DOHH2 (cell line): ENCODE results near the gene CAMSAP1.
"Not testable (repeated sequence)": the region's sequence is repeated elsewhere in the genome, so short reads cannot be mapped to it uniquely, and the experiment has no call there.

ENCODE experiments used
- H3F3A ChIP-seq: fragments of 200-600 bp; sonication (generic), shearing (Covaris generic); 2 replicates; pipeline ENCODE4 v1.6.0; 2016; ENCODE audit warnings: antibody characterized with exemption, mild to moderate bottlenecking; ENCODE audit not compliant: control insufficient read depth, insufficient read depth
- H3K27ac ChIP-seq: fragments of 200-600 bp; sonication (generic); 2 replicates; pipeline ENCODE4 v1.5.1; 2014; ENCODE audit warnings: low read depth, mild to moderate bottlenecking, low read length, moderate library complexity
- H3K27me3 ChIP-seq: fragments of 200-600 bp; sonication (generic); 2 replicates; pipeline ENCODE4 v1.6.1; 2014; ENCODE audit warnings: mild to moderate bottlenecking, low read length, mixed read lengths; ENCODE audit not compliant: control insufficient read depth
- H3K36me3 ChIP-seq: fragments of 200-600 bp; sonication (generic); 2 replicates; pipeline ENCODE4 v1.6.1; 2014; ENCODE audit warnings: mild to moderate bottlenecking, low read length, moderate library complexity, mixed read lengths; ENCODE audit not compliant: control insufficient read depth
- H3K4me1 ChIP-seq: fragments of 200-600 bp; sonication (generic); 2 replicates; pipeline ENCODE4 v1.6.1; 2014; ENCODE audit warnings: mild to moderate bottlenecking, low read length, mixed read lengths; ENCODE audit not compliant: control insufficient read depth
- H3K4me2 ChIP-seq: fragments of 200-600 bp; sonication (generic); 2 replicates; pipeline ENCODE4 v1.6.0; 2014; ENCODE audit warnings: mild to moderate bottlenecking, low read length, moderate library complexity
- H3K4me3 ChIP-seq: fragments of 200-600 bp; sonication (generic); 2 replicates; pipeline ENCODE4 v1.5.1; 2014; ENCODE audit warnings: mild to moderate bottlenecking, low read length, mixed read lengths
- H3K79me2 ChIP-seq: fragments of 200-600 bp; sonication (generic); 2 replicates; pipeline ENCODE4 v1.6.1; 2014; ENCODE audit warnings: mild to moderate bottlenecking, low read length, mixed read lengths; ENCODE audit not compliant: control insufficient read depth
- H3K9me2 ChIP-seq: fragments of 200-600 bp; sonication (generic); replicated peaks from 2 replicates; pipeline ENCODE4 v1.6.1; 2014; ENCODE audit warnings: mild to moderate bottlenecking, low read length, mixed read lengths; ENCODE audit not compliant: control insufficient read depth
- H3K9me3 ChIP-seq: fragments of 200-600 bp; sonication (generic); 2 replicates; pipeline ENCODE4 v1.6.1; 2014; ENCODE audit warnings: antibody characterized with exemption, low read length, mixed read lengths; ENCODE audit not compliant: control insufficient read depth, insufficient read depth
- H4K20me1 ChIP-seq: fragments of 200-600 bp; sonication (generic); 2 replicates; pipeline ENCODE4 v1.6.0; 2014; ENCODE audit warnings: low read depth, mild to moderate bottlenecking, antibody characterized with exemption, low read length, moderate library complexity; ENCODE audit not compliant: control insufficient read depth, insufficient read depth
- EZH2phosphoT487 ChIP-seq: fragments of 200-600 bp; sonication (generic); IDR thresholded peaks from 2 replicates; pipeline ENCODE4 v1.6.1; 2017; ENCODE audit warnings: borderline replicate concordance, mild to moderate bottlenecking, antibody characterized with exemption, low read length, moderate library complexity, mixed read lengths
- TF ChIP-seq, protein P1 (sequence below): fragments of 200-600 bp; sonication (generic); IDR thresholded peaks from one replicate; pipeline ENCODE4 v1.5.1; 2014; ENCODE audit warnings: antibody characterized with exemption, mild to moderate bottlenecking, low read depth, low read length; ENCODE audit not compliant: poor library complexity, severe bottlenecking

Gene CAMSAP1

GRCh38 chr9:135945969-135946368 is 38.6 kb upstream of the CAMSAP1 start:
- H4K20me1 ChIP-seq, result no peaks in the 10 kb centered on the region

DNA sequence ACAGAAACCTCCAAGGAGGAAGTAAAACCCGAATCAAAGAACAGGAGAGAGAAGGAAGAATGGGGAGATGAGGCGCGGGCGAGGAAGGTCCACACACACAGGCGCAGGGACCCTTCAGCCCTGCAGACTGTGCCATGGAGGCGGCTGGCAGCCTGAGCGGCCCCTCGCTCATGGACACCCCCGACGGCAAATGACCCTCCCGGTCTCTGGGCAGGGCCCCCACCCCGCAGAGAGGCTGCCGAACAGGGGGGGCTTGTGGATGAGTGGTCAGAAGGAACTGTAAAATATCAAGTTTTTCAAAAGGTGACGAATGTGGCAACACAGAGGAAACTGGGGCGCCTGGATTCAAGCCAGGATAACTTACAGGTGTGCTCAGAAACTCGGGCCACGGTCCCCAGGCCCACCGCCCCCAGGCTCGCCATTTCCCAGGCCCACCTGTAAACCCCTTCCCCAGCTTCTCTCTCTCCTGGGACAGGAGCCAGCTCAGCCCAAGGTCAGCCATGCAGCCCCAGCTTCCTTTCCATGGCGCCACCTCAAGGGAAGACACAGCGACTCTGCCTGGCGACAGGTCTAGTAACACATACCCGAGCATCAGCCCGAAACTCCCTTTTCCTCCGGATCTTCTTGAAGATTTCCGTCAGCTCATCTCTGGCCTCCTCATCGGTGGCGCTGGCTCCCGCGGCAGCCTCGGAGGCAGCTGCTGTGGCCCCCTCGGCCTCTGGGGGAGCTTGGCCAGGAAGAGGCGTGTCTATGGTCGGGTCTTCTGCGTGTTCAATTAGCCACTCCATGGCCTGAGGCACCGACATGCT is 37.3 kb upstream of the CAMSAP1 start:
- TF ChIP-seq, protein P1, sequence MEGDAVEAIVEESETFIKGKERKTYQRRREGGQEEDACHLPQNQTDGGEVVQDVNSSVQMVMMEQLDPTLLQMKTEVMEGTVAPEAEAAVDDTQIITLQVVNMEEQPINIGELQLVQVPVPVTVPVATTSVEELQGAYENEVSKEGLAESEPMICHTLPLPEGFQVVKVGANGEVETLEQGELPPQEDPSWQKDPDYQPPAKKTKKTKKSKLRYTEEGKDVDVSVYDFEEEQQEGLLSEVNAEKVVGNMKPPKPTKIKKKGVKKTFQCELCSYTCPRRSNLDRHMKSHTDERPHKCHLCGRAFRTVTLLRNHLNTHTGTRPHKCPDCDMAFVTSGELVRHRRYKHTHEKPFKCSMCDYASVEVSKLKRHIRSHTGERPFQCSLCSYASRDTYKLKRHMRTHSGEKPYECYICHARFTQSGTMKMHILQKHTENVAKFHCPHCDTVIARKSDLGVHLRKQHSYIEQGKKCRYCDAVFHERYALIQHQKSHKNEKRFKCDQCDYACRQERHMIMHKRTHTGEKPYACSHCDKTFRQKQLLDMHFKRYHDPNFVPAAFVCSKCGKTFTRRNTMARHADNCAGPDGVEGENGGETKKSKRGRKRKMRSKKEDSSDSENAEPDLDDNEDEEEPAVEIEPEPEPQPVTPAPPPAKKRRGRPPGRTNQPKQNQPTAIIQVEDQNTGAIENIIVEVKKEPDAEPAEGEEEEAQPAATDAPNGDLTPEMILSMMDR, result no peak
- TF ChIP-seq EZH2phosphoT487, result no peak
- H3K4me2 ChIP-seq, result no peak overlapping the region
- H3K4me3 ChIP-seq, result no peak overlapping the region
- no peaks in the 10 kb centered on the region for H3K9me3 ChIP-seq
- H3K27me3 ChIP-seq, result no peaks in the 10 kb centered on the region
- peaks cover 49% of the 10 kb centered on the region for H3K36me3 ChIP-seq
- H4K20me1 ChIP-seq, result no peaks in the 10 kb centered on the region
- no peaks in the 10 kb centered on the region for H3K9me2 ChIP-seq
- no peaks in the 10 kb centered on the region for H3F3A ChIP-seq
- no peaks in the 10 kb centered on the region for H3K79me2 ChIP-seq
- H3K4me1 ChIP-seq, result no peaks in the 10 kb centered on the region
- H3K27ac ChIP-seq, result no peak overlapping the region

More at GRCh38 chr9:135945969-135946368, 38.6 kb upstream of the CAMSAP1 start:
- Histone ChIP-seq H3K79me2 (no peaks in the 10 kb centered on the region), H3K27me3 (no peaks in the 10 kb centered on the region), H3K4me3 (no peak overlapping the region), H3K4me1 (no peaks in the 10 kb centered on the region), H3K36me3 (peaks cover 47% of the 10 kb centered on the region), H3K27ac (no peak overlapping the region), H3F3A (no peaks in the 10 kb centered on the region), H3K9me3 (no peaks in the 10 kb centered on the region), H3K4me2 (no peak overlapping the region), H3K9me2 (no peaks in the 10 kb centered on the region)
- TF ChIP-seq, protein P1, result no peak
- TF ChIP-seq EZH2phosphoT487, result no peak

DNA sequence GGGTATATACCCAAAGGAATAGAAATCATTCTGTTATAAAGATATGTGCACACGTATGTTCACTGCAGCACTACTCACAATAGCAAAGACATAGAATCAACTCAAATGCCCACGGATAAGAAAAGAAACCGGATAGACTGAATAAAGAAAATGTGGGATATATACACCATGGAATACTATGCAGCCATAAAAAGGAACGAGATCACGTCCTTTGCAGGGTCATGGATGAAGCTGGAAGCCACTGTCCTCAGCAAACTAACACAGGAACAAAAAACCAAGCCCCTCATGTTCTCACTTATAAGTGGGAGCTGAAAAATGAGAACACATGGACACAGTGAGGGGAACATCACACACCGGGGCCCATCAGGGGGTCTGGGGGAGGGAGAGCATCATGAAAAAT is 36.3 kb upstream of the CAMSAP1 start:
- H3K27ac ChIP-seq, H4K20me1 ChIP-seq, H3K4me2 ChIP-seq, H3F3A ChIP-seq, H3K9me3 ChIP-seq, H3K79me2 ChIP-seq, H3K9me2 ChIP-seq, H3K4me1 ChIP-seq, H3K4me3 ChIP-seq, H3K27me3 ChIP-seq: not testable (repeated sequence)
- H3K36me3 ChIP-seq, result peaks cover 58% of the 10 kb centered on the region

GRCh38 chr9:135941288-135941995 is 34.1 kb upstream of the CAMSAP1 start:
- H3K36me3 ChIP-seq, result peaks cover 63% of the 10 kb centered on the region

More at GRCh38 chr9:135941288-135941995, 34.1 kb upstream of the CAMSAP1 start:
- H4K20me1 ChIP-seq, result no peaks in the 10 kb centered on the region
- no peaks in the 10 kb centered on the region for H3K79me2 ChIP-seq
- H3K9me2 ChIP-seq, result no peaks in the 10 kb centered on the region
- no peaks in the 10 kb centered on the region for H3K4me1 ChIP-seq
- no peaks in the 10 kb centered on the region for H3K9me3 ChIP-seq
- H3K4me3 ChIP-seq, result no peak overlapping the region
- no peaks in the 10 kb centered on the region for H3F3A ChIP-seq
- H3K4me2 ChIP-seq, result no peak overlapping the region
- no peaks in the 10 kb centered on the region for H3K27me3 ChIP-seq
- no peak overlapping the region for H3K27ac ChIP-seq
- TF ChIP-seq, protein P1, result no peak
- TF ChIP-seq EZH2phosphoT487, result no peak
